Measurements from ENCODE around the gene ITIH1. TPM values are rescaled to one million over a fixed set of nuclear protein-coding genes. Genes with fewer than 3 reads are reported as not detected.

The ITIH1 gene
- total and polyA plus RNA-seq, 2 experiments from 2014 or later, result not detected

DNA sequence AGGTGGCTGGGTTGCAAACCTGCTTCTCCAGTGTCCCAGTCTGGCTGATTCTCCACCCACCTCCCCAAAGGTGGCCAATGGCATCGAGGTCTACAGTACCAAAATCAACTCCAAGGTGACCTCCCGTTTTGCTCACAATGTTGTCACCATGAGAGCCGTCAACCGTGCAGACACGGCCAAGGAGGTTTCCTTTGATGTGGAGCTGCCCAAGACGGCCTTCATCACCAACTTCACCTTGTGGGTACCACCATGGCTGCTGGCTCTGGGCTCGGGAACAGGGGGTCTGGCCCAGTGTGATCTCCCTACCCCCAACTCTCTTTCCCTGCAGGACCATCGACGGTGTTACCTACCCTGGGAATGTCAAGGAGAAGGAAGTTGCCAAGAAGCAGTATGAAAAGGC, 19.0 kb downstream of the ITIH1 start:
- Mint-ChIP-seq H3K9me3 (no peaks in the 10 kb centered on the region), H3K27ac (no peak overlapping the region), H3K27me3 (ENCODE audit: insufficient read depth, low read depth, poor library complexity) (peaks cover 13% of the 10 kb centered on the region), H3K36me3 (ENCODE audit: low read depth) (no peaks in the 10 kb centered on the region), H3K4me1 (no peaks in the 10 kb centered on the region), H3K4me3 (no peak overlapping the region)
- Histone ChIP-seq H3F3A (replicated peaks; ENCODE audit: low read depth) (no peaks in the 10 kb centered on the region), H3K79me2 (replicated peaks; ENCODE audit: insufficient read depth) (no peaks in the 10 kb centered on the region), H3K4me1 (ENCODE audit: insufficient read depth) (no peaks in the 10 kb centered on the region), H3K27ac (ENCODE audit: low read depth) (no peak overlapping the region), H2AFZ (no peak overlapping the region), H3K9me2 (ENCODE audit: insufficient read depth) (no peaks in the 10 kb centered on the region), H3K4me3 (no peak overlapping the region), H3K4me2 (no peak overlapping the region), H4K20me1 (replicated peaks; ENCODE audit: insufficient read depth) (no peaks in the 10 kb centered on the region), H3K36me3 (ENCODE audit: insufficient read depth) (no peaks in the 10 kb centered on the region), H3K27me3 (ENCODE audit: insufficient read depth) (no peaks in the 10 kb centered on the region)
- TF ChIP-seq STAT1 (IDR thresholded peaks at IDR 0.05; ENCODE audit: unreplicated experiment), result no peak
- no peak for TF ChIP-seq ZNF331 (CRISPR knock-in tag; IDR thresholded peaks at IDR 0.05; ENCODE audit: low read depth)
- TF ChIP-seq JUNB (IDR thresholded peaks at IDR 0.05; ENCODE audit: unreplicated experiment), result no peak
- no peak for TF ChIP-seq EZH2phosphoT487 (IDR thresholded peaks at IDR 0.05; ENCODE audit: unreplicated experiment)
- ATAC-seq (no peak), DNase-seq (ENCODE audit: low spot score) (no peak)

DNA sequence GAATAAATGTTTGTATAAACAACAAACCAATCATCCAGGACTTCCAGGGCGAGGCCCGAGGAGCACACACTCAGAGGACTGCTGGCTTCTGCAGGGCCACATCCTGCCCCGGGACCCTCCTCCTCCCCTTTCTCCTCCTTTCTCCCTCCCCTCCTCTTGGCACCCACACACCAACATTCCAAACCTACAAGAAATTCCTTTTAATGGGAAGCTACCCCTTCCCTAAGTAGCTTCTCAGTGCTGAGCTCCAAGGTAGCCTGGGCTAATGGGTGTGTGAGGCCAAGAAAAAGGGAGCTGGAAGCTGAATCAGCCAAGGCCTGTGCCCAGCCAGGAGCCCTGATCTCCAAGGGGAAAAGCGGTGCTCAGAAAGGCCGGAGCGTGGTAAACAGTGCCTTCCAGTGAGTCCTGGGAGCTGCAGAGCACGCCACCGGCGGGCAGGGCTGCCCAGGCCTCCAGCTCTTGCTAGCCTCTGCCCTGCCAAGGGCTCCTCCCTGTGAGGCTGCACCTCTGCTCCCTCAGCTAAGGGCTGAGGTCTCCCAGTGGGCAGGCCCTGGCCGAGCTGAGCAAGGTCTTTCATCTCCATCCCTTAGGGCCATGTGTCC, 21.1 kb downstream of the ITIH1 start:
- H3K4me3 ChIP-seq, result no peak overlapping the region
- Mint-ChIP-seq H3K27ac (no peak overlapping the region), H3K4me1 (no peaks in the 10 kb centered on the region), H3K36me3 (ENCODE audit: low read depth) (no peaks in the 10 kb centered on the region), H3K9me3 (no peaks in the 10 kb centered on the region), H3K4me3 (no peak overlapping the region), H3K27me3 (ENCODE audit: insufficient read depth, low read depth, poor library complexity) (peaks cover 14% of the 10 kb centered on the region)
- no peak overlapping the region for H3K27ac ChIP-seq (ENCODE audit: low read depth)
- H4K20me1 ChIP-seq (replicated peaks; ENCODE audit: insufficient read depth), result no peaks in the 10 kb centered on the region
- no peaks in the 10 kb centered on the region for H3F3A ChIP-seq (replicated peaks; ENCODE audit: low read depth)
- no peak for DNase-seq (ENCODE audit: low spot score)
- H3K36me3 ChIP-seq (ENCODE audit: insufficient read depth), result no peaks in the 10 kb centered on the region
- no peaks in the 10 kb centered on the region for H3K27me3 ChIP-seq (ENCODE audit: insufficient read depth)
- no peaks in the 10 kb centered on the region for H3K9me2 ChIP-seq (ENCODE audit: insufficient read depth)
- no peak for ATAC-seq
- peak overlapping the region; percentile 88; the same call in 1 of the 2 replicates for H2AFZ ChIP-seq
- no peak overlapping the region for H3K4me2 ChIP-seq
- H3K4me1 ChIP-seq (ENCODE audit: insufficient read depth), result no peaks in the 10 kb centered on the region
- no peaks in the 10 kb centered on the region for H3K79me2 ChIP-seq (replicated peaks; ENCODE audit: insufficient read depth)
- TF ChIP-seq NANOG (IDR thresholded peaks at IDR 0.05; ENCODE audit: borderline replicate concordance), result no peak
- TF ChIP-seq, protein P1, sequence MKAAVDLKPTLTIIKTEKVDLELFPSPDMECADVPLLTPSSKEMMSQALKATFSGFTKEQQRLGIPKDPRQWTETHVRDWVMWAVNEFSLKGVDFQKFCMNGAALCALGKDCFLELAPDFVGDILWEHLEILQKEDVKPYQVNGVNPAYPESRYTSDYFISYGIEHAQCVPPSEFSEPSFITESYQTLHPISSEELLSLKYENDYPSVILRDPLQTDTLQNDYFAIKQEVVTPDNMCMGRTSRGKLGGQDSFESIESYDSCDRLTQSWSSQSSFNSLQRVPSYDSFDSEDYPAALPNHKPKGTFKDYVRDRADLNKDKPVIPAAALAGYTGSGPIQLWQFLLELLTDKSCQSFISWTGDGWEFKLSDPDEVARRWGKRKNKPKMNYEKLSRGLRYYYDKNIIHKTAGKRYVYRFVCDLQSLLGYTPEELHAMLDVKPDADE (IDR thresholded peaks at IDR 0.05), result no peak
- no peak for TF ChIP-seq ZNF114 (CRISPR knock-in tag; IDR thresholded peaks at IDR 0.05)
- TF ChIP-seq, protein P2, sequence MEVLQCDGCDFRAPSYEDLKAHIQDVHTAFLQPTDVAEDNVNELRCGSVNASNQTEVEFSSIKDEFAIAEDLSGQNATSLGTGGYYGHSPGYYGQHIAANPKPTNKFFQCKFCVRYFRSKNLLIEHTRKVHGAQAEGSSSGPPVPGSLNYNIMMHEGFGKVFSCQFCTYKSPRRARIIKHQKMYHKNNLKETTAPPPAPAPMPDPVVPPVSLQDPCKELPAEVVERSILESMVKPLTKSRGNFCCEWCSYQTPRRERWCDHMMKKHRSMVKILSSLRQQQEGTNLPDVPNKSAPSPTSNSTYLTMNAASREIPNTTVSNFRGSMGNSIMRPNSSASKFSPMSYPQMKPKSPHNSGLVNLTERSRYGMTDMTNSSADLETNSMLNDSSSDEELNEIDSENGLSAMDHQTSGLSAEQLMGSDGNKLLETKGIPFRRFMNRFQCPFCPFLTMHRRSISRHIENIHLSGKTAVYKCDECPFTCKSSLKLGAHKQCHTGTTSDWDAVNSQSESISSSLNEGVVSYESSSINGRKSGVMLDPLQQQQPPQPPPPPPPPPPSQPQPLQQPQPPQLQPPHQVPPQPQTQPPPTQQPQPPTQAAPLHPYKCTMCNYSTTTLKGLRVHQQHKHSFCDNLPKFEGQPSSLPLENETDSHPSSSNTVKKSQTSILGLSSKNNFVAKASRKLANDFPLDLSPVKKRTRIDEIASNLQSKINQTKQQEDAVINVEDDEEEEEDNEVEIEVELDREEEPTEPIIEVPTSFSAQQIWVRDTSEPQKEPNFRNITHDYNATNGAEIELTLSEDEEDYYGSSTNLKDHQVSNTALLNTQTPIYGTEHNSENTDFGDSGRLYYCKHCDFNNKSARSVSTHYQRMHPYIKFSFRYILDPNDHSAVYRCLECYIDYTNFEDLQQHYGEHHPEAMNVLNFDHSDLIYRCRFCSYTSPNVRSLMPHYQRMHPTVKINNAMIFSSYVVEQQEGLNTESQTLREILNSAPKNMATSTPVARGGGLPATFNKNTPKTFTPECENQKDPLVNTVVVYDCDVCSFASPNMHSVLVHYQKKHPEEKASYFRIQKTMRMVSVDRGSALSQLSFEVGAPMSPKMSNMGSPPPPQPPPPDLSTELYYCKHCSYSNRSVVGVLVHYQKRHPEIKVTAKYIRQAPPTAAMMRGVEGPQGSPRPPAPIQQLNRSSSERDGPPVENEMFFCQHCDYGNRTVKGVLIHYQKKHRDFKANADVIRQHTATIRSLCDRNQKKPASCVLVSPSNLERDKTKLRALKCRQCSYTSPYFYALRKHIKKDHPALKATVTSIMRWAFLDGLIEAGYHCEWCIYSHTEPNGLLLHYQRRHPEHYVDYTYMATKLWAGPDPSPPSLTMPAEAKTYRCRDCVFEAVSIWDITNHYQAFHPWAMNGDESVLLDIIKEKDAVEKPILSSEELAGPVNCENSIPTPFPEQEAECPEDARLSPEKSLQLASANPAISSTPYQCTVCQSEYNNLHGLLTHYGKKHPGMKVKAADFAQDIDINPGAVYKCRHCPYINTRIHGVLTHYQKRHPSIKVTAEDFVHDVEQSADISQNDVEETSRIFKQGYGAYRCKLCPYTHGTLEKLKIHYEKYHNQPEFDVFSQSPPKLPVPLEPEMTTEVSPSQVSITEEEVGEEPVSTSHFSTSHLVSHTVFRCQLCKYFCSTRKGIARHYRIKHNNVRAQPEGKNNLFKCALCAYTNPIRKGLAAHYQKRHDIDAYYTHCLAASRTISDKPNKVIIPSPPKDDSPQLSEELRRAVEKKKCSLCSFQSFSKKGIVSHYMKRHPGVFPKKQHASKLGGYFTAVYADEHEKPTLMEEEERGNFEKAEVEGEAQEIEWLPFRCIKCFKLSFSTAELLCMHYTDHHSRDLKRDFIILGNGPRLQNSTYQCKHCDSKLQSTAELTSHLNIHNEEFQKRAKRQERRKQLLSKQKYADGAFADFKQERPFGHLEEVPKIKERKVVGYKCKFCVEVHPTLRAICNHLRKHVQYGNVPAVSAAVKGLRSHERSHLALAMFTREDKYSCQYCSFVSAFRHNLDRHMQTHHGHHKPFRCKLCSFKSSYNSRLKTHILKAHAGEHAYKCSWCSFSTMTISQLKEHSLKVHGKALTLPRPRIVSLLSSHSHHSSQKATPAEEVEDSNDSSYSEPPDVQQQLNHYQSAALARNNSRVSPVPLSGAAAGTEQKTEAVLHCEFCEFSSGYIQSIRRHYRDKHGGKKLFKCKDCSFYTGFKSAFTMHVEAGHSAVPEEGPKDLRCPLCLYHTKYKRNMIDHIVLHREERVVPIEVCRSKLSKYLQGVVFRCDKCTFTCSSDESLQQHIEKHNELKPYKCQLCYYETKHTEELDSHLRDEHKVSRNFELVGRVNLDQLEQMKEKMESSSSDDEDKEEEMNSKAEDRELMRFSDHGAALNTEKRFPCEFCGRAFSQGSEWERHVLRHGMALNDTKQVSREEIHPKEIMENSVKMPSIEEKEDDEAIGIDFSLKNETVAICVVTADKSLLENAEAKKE (CRISPR knock-in tag; IDR thresholded peaks at IDR 0.05), result no peak
- TF ChIP-seq, protein P3, sequence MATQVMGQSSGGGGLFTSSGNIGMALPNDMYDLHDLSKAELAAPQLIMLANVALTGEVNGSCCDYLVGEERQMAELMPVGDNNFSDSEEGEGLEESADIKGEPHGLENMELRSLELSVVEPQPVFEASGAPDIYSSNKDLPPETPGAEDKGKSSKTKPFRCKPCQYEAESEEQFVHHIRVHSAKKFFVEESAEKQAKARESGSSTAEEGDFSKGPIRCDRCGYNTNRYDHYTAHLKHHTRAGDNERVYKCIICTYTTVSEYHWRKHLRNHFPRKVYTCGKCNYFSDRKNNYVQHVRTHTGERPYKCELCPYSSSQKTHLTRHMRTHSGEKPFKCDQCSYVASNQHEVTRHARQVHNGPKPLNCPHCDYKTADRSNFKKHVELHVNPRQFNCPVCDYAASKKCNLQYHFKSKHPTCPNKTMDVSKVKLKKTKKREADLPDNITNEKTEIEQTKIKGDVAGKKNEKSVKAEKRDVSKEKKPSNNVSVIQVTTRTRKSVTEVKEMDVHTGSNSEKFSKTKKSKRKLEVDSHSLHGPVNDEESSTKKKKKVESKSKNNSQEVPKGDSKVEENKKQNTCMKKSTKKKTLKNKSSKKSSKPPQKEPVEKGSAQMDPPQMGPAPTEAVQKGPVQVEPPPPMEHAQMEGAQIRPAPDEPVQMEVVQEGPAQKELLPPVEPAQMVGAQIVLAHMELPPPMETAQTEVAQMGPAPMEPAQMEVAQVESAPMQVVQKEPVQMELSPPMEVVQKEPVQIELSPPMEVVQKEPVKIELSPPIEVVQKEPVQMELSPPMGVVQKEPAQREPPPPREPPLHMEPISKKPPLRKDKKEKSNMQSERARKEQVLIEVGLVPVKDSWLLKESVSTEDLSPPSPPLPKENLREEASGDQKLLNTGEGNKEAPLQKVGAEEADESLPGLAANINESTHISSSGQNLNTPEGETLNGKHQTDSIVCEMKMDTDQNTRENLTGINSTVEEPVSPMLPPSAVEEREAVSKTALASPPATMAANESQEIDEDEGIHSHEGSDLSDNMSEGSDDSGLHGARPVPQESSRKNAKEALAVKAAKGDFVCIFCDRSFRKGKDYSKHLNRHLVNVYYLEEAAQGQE (IDR thresholded peaks at IDR 0.05; ENCODE audit: unreplicated experiment), result no peak
